ENCODE measurements around the gene TSPAN1. TPM values are rescaled to one million over a fixed set of nuclear protein-coding genes. Genes with fewer than 3 reads are reported as not detected.

TSPAN1 gene
- total and polyA plus RNA-seq, 4 donors = 0.28 to 2.2 (median 0.67) TPM

- Histone ChIP-seq H3K36me3 (ENCODE audit: control insufficient read depth, insufficient read depth, low read length) (no peaks in the 10 kb centered on the region), H3K4me3 (ENCODE audit: low read depth, low read length) (no peak overlapping the region), H3K27ac (ENCODE audit: low read depth, low read length) (no peak overlapping the region), H3K9me3 (ENCODE audit: control insufficient read depth, insufficient read depth, low read length) (no peaks in the 10 kb centered on the region), H3K27me3 (ENCODE audit: control insufficient read depth, insufficient read depth, low read length) (no peaks in the 10 kb centered on the region), H3K4me1 (ENCODE audit: control insufficient read depth, insufficient read depth, low read length) (no peaks in the 10 kb centered on the region)
- DNase-seq (ENCODE audit: low read depth in 4 of 6, low spot score in 6 of 6) = no peak
- 83% methylated on average over 5 of the region's 13 CpGs for WGBS (ENCODE audit: insufficient coverage)
Measured at GRCh38 chr1:46158312-46159281, 16.3 kb upstream of the TSPAN1 start.

GRCh38 chr1:46159516-46159915, 15.4 kb upstream of the TSPAN1 start:
- Histone ChIP-seq H3K4me3 (ENCODE audit: low read depth, low read length) (no peak overlapping the region), H3K27me3 (ENCODE audit: control insufficient read depth, insufficient read depth, low read length) (no peaks in the 10 kb centered on the region), H3K36me3 (ENCODE audit: control insufficient read depth, insufficient read depth, low read length) (no peaks in the 10 kb centered on the region), H3K4me1 (ENCODE audit: control insufficient read depth, insufficient read depth, low read length) (no peaks in the 10 kb centered on the region), H3K27ac (ENCODE audit: low read depth, low read length) (no peak overlapping the region), H3K9me3 (ENCODE audit: control insufficient read depth, insufficient read depth, low read length) (no peaks in the 10 kb centered on the region)
- no peak for DNase-seq (ENCODE audit: low read depth in 4 of 6, low spot score in 6 of 6)
- 65% methylated on average over 3 of the region's 3 CpGs for WGBS (ENCODE audit: insufficient coverage)

DNA sequence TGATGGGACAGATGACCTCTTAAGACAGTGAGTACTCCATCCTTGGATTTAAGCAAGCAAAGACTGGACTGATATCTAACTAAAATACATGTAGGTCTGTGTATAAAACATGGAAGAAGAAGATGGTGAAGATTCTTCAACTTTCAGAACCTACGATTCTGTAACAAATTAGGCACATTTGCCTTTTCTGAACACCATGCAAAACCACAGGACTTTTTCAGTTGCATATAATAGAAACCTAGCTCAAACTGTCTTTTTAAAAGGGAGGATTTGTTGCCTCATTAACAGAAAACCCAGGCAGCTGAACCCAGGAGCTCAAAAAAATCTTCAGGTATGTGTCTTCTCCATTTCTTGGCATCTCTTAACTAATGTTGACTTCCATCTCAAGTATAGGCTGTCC, 14.7 kb upstream of the TSPAN1 start:
- Histone ChIP-seq H3K4me1 (ENCODE audit: control insufficient read depth, insufficient read depth, low read length) (no peaks in the 10 kb centered on the region), H3K27me3 (ENCODE audit: control insufficient read depth, insufficient read depth, low read length) (no peaks in the 10 kb centered on the region), H3K27ac (ENCODE audit: low read depth, low read length) (no peak overlapping the region), H3K4me3 (ENCODE audit: low read depth, low read length) (no peak overlapping the region), H3K9me3 (ENCODE audit: control insufficient read depth, insufficient read depth, low read length) (no peaks in the 10 kb centered on the region), H3K36me3 (ENCODE audit: control insufficient read depth, insufficient read depth, low read length) (no peaks in the 10 kb centered on the region)
- DNase-seq (ENCODE audit: low read depth in 4 of 6, low spot score in 6 of 6) = no peak
- no CpG with 5 or more reads among the region's 1 CpG for WGBS (ENCODE audit: insufficient coverage)

DNA sequence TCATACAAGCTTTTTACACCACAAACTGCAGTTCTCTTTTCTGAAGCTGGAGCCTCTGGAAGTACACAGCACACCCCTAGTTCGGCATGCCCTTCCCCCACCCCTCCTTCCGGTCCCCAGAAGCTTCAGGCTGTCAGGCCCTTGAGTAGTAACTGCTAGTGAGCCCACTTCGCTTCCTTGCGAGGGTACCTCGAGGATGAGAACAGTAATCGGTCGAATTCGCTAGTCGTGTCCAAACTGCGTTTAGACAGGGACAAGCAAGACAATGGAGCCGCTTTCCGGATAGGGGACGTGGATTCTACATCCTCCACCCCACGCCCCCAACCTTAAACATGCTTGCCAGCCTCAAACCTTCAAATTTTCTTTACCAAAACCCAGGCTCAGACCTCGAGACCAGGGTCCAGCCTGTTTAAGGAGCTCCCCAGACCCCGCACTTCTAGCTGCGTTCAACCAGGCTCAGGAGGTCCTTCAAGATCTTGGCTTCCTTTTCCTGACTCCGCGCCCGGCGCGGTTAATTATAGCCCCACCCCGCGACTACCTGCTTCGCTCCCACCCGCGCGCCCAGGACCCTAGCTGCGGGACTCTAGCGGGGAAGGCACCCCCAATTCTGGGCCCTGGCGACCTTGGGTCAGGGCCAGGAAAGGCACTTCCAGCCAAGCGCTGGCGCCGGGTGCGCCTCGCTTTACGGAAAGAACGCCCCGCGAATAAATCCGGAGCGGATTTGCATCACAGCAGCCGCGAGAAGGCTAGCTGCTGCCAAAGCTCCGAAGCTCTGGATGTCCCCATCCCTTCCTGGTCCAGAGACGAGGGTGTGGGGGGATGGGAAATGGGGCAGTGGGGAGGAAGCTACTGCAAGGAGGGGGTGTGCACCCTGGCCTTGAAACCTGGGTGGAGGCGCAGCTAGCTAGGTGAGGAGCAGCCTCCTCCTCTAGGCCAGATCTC, 8.1 kb upstream of the TSPAN1 start:
- peaks cover 15% of the 10 kb centered on the region for H3K4me1 ChIP-seq (ENCODE audit: control insufficient read depth, insufficient read depth, low read length)
- H3K27me3 ChIP-seq (ENCODE audit: control insufficient read depth, insufficient read depth, low read length) = peaks cover 2% of the 10 kb centered on the region
- H3K4me3 ChIP-seq (ENCODE audit: low read depth, low read length) = peak overlapping the region; percentile 46
- no peaks in the 10 kb centered on the region for H3K9me3 ChIP-seq (ENCODE audit: control insufficient read depth, insufficient read depth, low read length)
- DNase-seq (ENCODE audit: low read depth in 4 of 6, low spot score in 6 of 6) = peak in 3 of 6 donors; percentile 19 to 69 (median 66)
- no peaks in the 10 kb centered on the region for H3K36me3 ChIP-seq (ENCODE audit: control insufficient read depth, insufficient read depth, low read length)
- peak overlapping the region; percentile 17 for H3K27ac ChIP-seq (ENCODE audit: low read depth, low read length)
- 19% methylated on average over 47 of the region's 47 CpGs for WGBS (ENCODE audit: insufficient coverage)

DNA sequence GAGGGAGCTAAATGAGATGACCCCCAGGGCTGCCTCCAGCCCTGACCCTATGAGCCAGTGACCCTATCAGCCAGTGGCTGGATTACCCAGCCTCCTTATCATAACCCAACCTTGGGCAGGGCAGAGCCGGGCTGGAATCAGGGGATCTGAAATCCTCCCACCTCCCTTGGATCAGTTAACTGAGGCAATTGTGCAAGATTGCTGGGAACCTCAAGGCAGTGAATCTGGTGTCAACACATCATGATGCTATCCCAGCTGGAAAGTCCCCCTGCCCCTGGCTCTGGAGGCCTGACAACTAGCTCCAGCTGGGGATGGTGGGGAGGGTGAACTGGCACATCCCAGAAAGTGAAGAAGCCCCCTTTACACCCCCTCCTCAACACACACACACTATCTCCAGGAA, 6.4 kb upstream of the TSPAN1 start:
- H3K27ac ChIP-seq (ENCODE audit: low read depth, low read length) = no peak overlapping the region
- H3K4me1 ChIP-seq (ENCODE audit: control insufficient read depth, insufficient read depth, low read length) = peaks cover 18% of the 10 kb centered on the region
- H3K9me3 ChIP-seq (ENCODE audit: control insufficient read depth, insufficient read depth, low read length) = no peaks in the 10 kb centered on the region
- no peak overlapping the region for H3K4me3 ChIP-seq (ENCODE audit: low read depth, low read length)
- 83% methylated on average over 1 of the region's 1 CpG for WGBS (ENCODE audit: insufficient coverage)
- no peak for DNase-seq (ENCODE audit: low read depth in 4 of 6, low spot score in 6 of 6)
- H3K36me3 ChIP-seq (ENCODE audit: control insufficient read depth, insufficient read depth, low read length) = no peaks in the 10 kb centered on the region
- peaks cover 2% of the 10 kb centered on the region for H3K27me3 ChIP-seq (ENCODE audit: control insufficient read depth, insufficient read depth, low read length)

- peaks cover 25% of the 10 kb centered on the region for H3K4me1 ChIP-seq (ENCODE audit: control insufficient read depth, insufficient read depth, low read length)
- no peak for DNase-seq (ENCODE audit: low read depth in 4 of 6, low spot score in 6 of 6)
- no peak overlapping the region for H3K27ac ChIP-seq (ENCODE audit: low read depth, low read length)
- no peak overlapping the region for H3K4me3 ChIP-seq (ENCODE audit: low read depth, low read length)
- 88% methylated on average over 1 of the region's 3 CpGs for WGBS (ENCODE audit: insufficient coverage)
- no peaks in the 10 kb centered on the region for H3K9me3 ChIP-seq (ENCODE audit: control insufficient read depth, insufficient read depth, low read length)
- no peaks in the 10 kb centered on the region for H3K36me3 ChIP-seq (ENCODE audit: control insufficient read depth, insufficient read depth, low read length)
- H3K27me3 ChIP-seq (ENCODE audit: control insufficient read depth, insufficient read depth, low read length) = peaks cover 2% of the 10 kb centered on the region
Measured at GRCh38 chr1:46169811-46170454, 5.0 kb upstream of the TSPAN1 start.

DNA sequence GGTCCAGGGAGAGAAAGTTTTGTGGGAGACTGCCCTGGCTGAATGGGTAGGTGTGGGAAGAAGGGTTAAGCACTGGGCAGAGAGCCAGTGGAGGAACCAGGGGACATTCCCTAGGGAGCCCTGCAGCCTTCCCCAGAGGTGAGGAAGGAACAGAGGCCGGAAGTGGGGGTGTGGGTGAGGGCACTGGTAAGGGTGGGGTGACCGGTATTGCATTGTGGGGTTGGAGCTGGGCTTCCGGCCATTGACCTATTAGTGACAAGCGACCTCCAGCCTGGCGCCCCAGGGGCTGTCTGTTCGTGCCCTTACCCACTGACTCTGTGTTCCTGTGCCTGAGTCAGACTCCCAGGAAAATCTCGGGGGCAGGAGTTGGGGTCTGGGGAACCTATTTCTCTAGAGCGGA, 3.5 kb upstream of the TSPAN1 start:
- Histone ChIP-seq H3K36me3 (ENCODE audit: control insufficient read depth, insufficient read depth, low read length) (no peaks in the 10 kb centered on the region), H3K4me3 (ENCODE audit: low read depth, low read length) (no peak overlapping the region), H3K4me1 (ENCODE audit: control insufficient read depth, insufficient read depth, low read length) (peaks cover 23% of the 10 kb centered on the region), H3K9me3 (ENCODE audit: control insufficient read depth, insufficient read depth, low read length) (no peaks in the 10 kb centered on the region), H3K27me3 (ENCODE audit: control insufficient read depth, insufficient read depth, low read length) (peaks cover 2% of the 10 kb centered on the region), H3K27ac (ENCODE audit: low read depth, low read length) (no peak overlapping the region)
- whole genome bisulfite sequencing (ENCODE audit: insufficient coverage) = 90% methylated on average over 8 of the region's 8 CpGs
- DNase-seq (ENCODE audit: low read depth in 4 of 6, low spot score in 6 of 6) = no peak

- no peaks in the 10 kb centered on the region for H3K27me3 ChIP-seq (ENCODE audit: control insufficient read depth, insufficient read depth, low read length)
- 46% methylated on average over 6 of the region's 6 CpGs for WGBS (ENCODE audit: insufficient coverage)
- H3K27ac ChIP-seq (ENCODE audit: low read depth, low read length) = no peak overlapping the region
- H3K4me1 ChIP-seq (ENCODE audit: control insufficient read depth, insufficient read depth, low read length) = peaks cover 18% of the 10 kb centered on the region
- no peaks in the 10 kb centered on the region for H3K36me3 ChIP-seq (ENCODE audit: control insufficient read depth, insufficient read depth, low read length)
- H3K4me3 ChIP-seq (ENCODE audit: low read depth, low read length) = no peak overlapping the region
- DNase-seq (ENCODE audit: low read depth in 4 of 6, low spot score in 6 of 6) = no peak
- H3K9me3 ChIP-seq (ENCODE audit: control insufficient read depth, insufficient read depth, low read length) = no peaks in the 10 kb centered on the region
Measured at GRCh38 chr1:46171871-46172270, 3.0 kb upstream of the TSPAN1 start.

GRCh38 chr1:46172321-46172720, 2.6 kb upstream of the TSPAN1 start:
- H3K4me1 ChIP-seq (ENCODE audit: control insufficient read depth, insufficient read depth, low read length) = peaks cover 13% of the 10 kb centered on the region
- H3K9me3 ChIP-seq (ENCODE audit: control insufficient read depth, insufficient read depth, low read length) = no peaks in the 10 kb centered on the region
- H3K36me3 ChIP-seq (ENCODE audit: control insufficient read depth, insufficient read depth, low read length) = no peaks in the 10 kb centered on the region
- H3K4me3 ChIP-seq (ENCODE audit: low read depth, low read length) = no peak overlapping the region
- H3K27ac ChIP-seq (ENCODE audit: low read depth, low read length) = no peak overlapping the region
- no peaks in the 10 kb centered on the region for H3K27me3 ChIP-seq (ENCODE audit: control insufficient read depth, insufficient read depth, low read length)
- 92% methylated on average over 3 of the region's 4 CpGs for WGBS (ENCODE audit: insufficient coverage)
- no peak for DNase-seq (ENCODE audit: low read depth in 4 of 6, low spot score in 6 of 6)

Measured in spinal cord (tissue), 10 donors.